NCI-H526 (cell line): ENCODE measurements around the gene SLMAP.
A peak's percentile ranks its signal among the peaks of the same experiment; 100 is the strongest.

Experiments
- DNase-seq, 2 experiments: peaks; one replicate each; lab custom pipeline; 2025; lab: John Stamatoyannopoulos, UW

SLMAP gene

GRCh38 chr3:57755741-57756527 lies at the start of gene SLMAP:
Gene SLMAP, plus strand, starts transcription at chr3:57756309. Its CDS starts 1,343 bp downstream, at chr3:57757652.
- DNase-seq = peak; percentile 93 to 94

- DNase-seq = no peak
Observed at GRCh38 chr3:57706462-57706861, 49.6 kb upstream of the SLMAP start.

DNA sequence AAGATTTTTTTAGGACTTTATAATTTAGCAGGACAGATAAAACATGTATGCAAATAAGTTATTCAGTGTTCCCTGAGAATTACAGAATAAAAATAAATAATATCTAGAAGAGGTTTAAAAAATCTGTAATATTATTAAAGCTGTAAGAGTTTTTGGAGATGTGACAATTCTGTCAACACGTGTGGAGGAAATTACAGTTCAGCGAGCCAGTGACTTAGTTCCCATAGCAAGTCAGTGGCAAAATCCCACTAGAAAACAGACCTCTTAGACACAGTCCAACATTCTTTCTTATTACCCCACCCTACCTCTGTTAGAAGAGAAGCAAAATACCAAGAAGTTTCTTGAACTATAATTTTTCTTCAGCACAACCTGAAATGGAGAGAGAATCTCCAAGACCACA lies 47.1 kb upstream of the SLMAP start:
- no peak for DNase-seq

DNA sequence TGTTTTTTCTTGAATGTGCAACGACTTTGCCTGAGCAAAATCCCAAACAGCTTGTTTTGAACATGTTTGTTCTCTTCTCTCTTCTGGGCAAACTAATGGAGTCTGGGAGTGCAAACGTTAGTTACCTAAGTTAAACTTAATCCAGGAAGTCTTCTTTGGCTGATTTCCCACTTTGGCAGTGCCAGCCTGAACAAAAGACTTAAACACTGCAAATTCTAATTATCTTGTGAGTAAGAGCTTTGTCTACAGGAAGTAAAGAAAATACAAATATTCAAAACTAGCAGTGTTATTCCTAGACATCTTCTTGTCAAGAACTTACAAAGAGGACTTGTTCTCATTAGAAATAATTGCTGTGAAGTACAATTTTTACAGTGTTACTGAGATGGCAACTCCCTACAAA lies 46.5 kb upstream of the SLMAP start:
- no peak for DNase-seq

- DNase-seq = no peak
Observed at GRCh38 chr3:57715686-57716085, 40.4 kb upstream of the SLMAP start.

DNA sequence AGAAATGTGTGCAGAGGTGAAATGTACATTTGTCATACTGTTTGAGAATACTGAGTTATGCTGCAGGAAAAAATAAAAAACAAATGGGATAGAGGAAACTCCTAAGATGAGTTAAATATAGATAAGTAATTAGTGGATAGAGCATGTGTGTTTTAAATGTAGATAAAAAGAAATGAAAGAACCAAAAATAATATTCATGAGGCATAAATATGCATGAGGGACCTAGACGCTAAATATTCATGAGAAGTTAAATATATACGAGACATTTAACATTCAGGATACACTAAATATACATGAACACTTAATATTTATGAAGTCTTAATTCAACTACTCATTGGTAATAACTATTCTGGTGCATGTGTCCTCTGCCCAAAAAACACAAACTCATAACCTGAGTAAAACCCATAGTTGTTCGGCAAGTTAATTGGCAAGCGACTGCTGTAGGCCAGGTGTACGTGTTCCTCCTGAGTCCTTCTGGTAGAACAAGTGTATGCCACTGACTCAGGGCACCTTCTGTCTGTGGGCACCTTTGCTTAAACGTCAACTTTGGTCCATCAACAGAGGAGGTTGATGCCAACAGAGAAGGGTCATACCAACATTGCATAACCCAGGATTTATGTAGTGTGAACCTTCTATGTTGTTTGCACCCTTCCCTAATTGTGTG lies 38.8 kb upstream of the SLMAP start:
- no peak for DNase-seq

DNA sequence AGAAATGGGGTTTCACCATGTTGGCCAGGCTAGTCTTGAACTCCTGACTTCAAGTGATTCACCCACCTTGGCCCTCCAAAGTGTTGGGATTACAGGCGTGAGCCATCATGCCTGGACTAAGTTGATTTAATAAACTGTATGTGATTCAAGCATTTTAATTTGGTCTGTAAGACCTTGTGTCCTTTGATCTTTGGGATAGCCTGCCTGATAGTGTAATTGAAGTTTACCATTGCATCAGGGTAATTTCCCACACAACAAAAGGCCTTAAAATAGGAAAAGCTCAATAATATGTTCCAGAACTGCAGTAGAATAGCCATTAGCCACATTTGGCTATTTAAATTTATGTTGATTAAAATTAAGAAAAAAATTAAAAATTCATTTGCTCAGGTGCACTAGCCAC lies 38.0 kb upstream of the SLMAP start:
- DNase-seq = no peak

- no peak for DNase-seq
Observed at GRCh38 chr3:57726397-57726796, 29.7 kb upstream of the SLMAP start.

GRCh38 chr3:57727106-57727505 lies 29.0 kb upstream of the SLMAP start:
- no peak for DNase-seq

- no peak for DNase-seq
Observed at GRCh38 chr3:57729334-57730045, 26.6 kb upstream of the SLMAP start.

GRCh38 chr3:57730682-57731081 lies 25.4 kb upstream of the SLMAP start:
- no peak for DNase-seq

- no peak for DNase-seq
Observed at GRCh38 chr3:57731311-57731710, 24.8 kb upstream of the SLMAP start.

- no peak for DNase-seq
Observed at GRCh38 chr3:57733790-57734189, 22.3 kb upstream of the SLMAP start.

DNA sequence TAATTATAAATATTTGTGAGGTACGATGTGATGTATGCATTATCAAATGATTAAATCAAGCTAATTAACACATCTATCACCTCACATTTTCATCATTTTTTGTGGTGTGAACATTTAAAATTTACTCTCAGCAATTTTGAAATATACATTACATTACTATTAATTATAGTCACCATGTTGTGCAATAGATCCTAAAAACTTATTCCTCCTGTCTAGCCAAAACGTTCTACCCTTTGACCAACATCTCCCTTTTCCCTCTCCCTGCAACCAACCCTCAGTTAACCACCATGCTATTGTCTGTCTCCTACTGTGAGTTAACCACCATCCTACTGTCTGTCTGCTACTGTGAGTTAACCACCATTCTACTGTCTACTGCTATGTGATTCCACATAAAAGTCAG lies 20.7 kb upstream of the SLMAP start:
- no peak for DNase-seq

GRCh38 chr3:57737840-57738239 lies 18.3 kb upstream of the SLMAP start:
- no peak for DNase-seq

DNA sequence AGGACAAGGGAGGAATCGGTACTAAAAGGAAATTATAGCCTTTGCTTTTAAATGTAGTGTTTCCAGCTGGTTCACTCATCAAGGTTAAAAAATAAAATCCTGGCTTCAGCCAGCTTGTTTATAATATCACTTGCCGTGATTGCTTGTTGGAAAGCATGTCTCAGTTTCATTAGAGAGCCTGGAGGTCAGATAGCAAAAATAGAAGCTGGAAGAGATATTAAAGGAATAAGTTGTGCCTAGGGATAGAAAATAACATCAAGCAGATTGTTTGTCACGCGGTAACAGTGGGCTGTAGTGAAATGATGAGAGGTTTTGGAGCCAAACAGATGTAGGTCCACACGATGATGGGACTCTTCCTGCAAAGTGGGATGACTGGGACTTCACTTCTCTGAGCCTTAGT lies 17.7 kb upstream of the SLMAP start:
- DNase-seq = no peak

DNA sequence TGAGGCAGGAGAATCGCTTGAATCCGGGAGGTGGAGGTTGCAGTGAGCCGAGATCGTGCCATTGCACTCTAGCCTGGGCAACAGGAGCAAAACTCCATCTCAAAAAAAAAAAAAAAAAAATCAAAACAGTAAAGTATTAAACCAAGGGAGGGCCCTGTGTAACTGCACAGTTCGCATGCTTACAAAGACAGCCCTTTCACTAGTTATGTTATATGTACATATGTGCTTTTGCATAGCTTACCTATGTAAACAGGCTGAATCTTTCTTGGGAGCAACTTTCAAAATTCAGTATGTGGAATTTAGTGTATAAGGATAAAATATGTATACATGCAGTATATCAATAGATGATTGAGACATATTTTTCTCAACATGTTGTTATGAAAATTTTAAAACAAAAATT lies 16.1 kb upstream of the SLMAP start:
- DNase-seq = no peak

DNA sequence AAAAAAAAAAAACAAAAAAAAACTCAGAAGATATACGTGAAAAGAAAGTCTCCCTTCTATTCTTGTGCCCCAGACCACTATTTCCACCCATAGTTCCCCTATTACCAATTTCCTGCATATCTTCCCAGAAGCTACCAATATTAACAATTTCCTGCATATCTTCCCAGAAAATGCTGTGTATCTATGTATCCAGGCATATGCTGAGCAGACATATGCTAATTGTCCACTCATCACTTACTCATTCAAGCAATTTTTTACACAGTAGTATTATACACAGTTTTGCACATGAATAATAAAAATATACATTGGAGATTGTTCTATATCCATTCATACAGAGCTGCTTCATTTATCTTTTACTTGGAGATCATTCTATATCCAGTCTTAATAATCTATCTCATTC lies 12.6 kb upstream of the SLMAP start:
- DNase-seq = no peak

- DNase-seq = no peak
Observed at GRCh38 chr3:57745101-57745500, 11.0 kb upstream of the SLMAP start.

DNA sequence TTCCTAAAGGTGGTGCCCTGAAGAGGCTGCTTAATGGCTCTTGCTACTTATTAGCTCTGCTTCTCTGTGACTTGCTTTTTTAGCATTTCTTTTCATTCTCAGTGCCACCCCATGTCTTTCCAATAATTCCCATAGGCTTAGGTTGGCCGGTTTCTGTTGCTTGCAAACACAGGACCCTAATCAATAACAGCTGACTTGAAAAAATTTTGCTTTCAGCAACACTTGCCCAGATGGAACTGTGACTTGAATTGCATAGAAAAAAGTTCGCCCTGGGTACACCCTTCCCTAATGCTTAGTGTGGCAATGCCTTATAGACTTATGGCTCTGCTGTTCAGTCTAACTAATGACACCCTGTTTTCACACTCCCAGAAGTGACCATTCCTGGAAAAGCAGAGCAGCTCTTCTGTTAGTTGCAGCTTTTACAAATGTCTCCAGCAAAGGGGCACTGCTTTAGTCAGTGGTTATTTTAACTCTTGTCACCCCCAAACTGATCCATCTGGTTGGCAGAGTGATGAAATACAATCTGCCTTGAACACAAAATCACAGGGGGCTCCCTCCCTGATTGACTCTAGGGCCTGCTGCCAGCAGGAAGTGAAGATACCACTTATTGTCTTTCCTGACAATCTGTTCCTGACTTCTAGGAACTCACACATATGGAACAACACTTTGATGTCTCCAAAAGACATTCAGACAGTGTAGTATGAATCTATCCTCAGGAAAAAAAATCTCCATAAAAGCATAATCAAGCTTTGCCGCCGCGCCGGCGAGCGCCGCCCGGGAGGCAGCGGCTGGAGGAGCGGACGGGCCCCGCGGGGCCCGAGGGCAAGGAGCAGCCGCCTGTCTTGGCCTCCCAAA lies 9.7 kb upstream of the SLMAP start:
- DNase-seq = no peak

GRCh38 chr3:57749542-57749941 lies 6.6 kb upstream of the SLMAP start:
- no peak for DNase-seq

GRCh38 chr3:57752307-57752706 lies 3.8 kb upstream of the SLMAP start:
- no peak for DNase-seq
